ENCODE measurements around the gene NMNAT1. TPM values are rescaled to one million over a fixed set of nuclear protein-coding genes. Genes with fewer than 3 reads are reported as not detected.

NMNAT1 gene
- total RNA-seq, 1 donor from 2014 or later = 5.0 TPM

DNA sequence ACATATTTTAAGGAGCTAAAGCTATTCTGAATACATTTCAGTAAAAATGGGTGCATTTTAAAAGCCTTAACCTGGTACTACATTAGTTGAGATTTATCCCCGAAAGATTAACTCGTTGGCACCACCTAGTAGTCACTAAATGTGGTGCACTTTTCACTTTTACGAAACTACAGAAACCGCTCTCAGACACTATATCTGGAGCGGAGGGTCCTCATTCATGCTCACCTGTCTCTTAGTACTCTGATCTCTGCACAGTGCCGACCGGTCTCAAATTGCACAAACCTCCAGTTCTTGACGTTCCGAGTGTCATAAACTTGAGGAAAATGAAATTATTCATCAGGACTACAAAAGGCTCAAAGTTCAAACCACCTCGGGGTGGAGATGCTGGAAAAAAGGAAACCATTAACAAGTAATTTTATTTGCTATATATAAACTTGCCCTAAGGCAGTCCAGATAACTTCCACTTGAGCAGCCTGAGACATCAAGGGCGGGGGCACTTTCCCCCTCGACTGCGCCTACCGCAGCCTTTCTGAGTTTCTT is 806 bp upstream of the NMNAT1 start:
- H3K4me1 Mint-ChIP-seq (ENCODE audit: low read depth) = peaks cover 12% of the 10 kb centered on the region
- DNase-seq (ENCODE audit: low spot score) = peak; percentile 2
- intact Hi-C loops (cut with micrococcal nuclease) = loop anchor here (1.0 to 2.0 kb wide), 7 partner anchors 67 to 532 kb away; partner anchors contain the start of gene PEX14
- no peaks in the 10 kb centered on the region for H3K9me3 Mint-ChIP-seq
- no peaks in the 10 kb centered on the region for H3K27me3 Mint-ChIP-seq (ENCODE audit: insufficient read depth)
- peak overlapping the region; percentile 100 for H3K4me3 Mint-ChIP-seq
- peaks cover 12% of the 10 kb centered on the region for H3K36me3 Mint-ChIP-seq (ENCODE audit: low read depth)
- peak overlapping the region; percentile 97 for H3K27ac Mint-ChIP-seq

DNA sequence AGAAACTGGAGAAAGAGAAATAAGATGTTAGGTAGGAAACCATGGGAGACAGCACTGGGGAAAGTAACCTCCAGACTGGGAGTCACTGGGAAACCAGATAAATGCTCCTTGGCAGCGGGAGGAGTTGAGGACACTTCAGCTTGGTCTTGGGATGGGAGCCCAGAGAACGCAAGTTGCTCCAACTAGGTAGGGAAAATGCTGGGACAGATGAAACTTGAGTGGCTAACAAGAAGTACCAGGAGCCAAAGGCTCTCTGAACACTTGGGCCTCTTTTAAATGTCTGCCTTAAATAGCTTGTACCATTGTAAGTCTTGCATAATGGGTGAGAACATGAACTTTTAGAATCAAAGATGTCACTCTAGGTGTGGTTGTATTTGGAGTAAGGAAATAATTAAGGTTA is 3.0 kb downstream of the NMNAT1 start:
- H3K27me3 Mint-ChIP-seq (ENCODE audit: insufficient read depth) = no peaks in the 10 kb centered on the region
- intact Hi-C loops (cut with micrococcal nuclease) = no loop called here
- no peak overlapping the region for H3K27ac Mint-ChIP-seq
- no peak overlapping the region for H3K4me3 Mint-ChIP-seq
- no peaks in the 10 kb centered on the region for H3K9me3 Mint-ChIP-seq
- peaks cover 10% of the 10 kb centered on the region for H3K36me3 Mint-ChIP-seq (ENCODE audit: low read depth)
- DNase-seq (ENCODE audit: low spot score) = no peak
- peaks cover 27% of the 10 kb centered on the region for H3K4me1 Mint-ChIP-seq (ENCODE audit: low read depth)

DNA sequence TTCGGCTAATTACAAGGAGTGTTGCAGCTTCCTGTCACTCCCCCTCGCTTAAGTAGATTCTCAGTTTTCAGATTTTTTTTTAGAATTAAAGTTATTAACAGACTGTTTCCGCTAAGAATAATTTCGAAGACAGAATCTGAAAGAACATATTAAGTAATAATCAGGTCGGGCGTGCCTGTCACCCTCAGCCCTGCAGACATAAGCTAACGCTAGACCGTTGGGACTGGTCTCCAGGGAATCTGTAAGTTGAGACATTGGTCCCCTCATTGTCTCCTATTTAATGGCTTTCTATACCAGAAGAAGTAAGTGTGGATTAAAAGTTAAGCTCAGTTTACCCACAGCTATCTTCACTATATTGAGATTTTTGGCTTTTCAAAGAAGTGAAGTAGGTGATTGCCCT is 14.5 kb downstream of the NMNAT1 start:
- H3K4me1 Mint-ChIP-seq (ENCODE audit: low read depth) = no peaks in the 10 kb centered on the region
- no peaks in the 10 kb centered on the region for H3K27me3 Mint-ChIP-seq (ENCODE audit: insufficient read depth)
- no peaks in the 10 kb centered on the region for H3K36me3 Mint-ChIP-seq (ENCODE audit: low read depth)
- no peaks in the 10 kb centered on the region for H3K9me3 Mint-ChIP-seq
- H3K27ac Mint-ChIP-seq = no peak overlapping the region
- intact Hi-C loops (cut with micrococcal nuclease) = no loop called here
- no peak overlapping the region for H3K4me3 Mint-ChIP-seq
- DNase-seq (ENCODE audit: low spot score) = no peak

DNA sequence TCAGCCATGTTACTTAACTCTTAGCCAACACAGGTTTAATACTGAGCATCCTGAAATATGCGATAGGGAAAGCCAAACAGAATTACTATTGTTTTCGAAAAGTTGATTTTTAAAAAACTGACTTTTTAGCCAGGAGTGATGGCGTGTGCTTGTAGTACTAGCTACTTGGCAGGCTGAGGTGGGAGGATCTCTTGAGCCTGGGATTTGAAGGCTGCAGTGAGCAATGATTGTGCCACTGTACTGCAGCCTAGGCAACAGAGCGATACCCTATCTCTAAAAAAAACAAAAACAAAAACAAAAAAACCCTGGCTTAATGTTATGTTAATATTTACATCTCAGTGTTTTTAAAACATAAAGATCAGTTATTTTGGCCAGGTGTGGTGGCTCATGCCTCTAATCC is 16.7 kb downstream of the NMNAT1 start:
- H3K36me3 Mint-ChIP-seq (ENCODE audit: low read depth) = no peaks in the 10 kb centered on the region
- no peak for DNase-seq (ENCODE audit: low spot score)
- H3K27ac Mint-ChIP-seq = no peak overlapping the region
- H3K4me1 Mint-ChIP-seq (ENCODE audit: low read depth) = no peaks in the 10 kb centered on the region
- intact Hi-C loops (cut with micrococcal nuclease) = no loop called here
- no peaks in the 10 kb centered on the region for H3K27me3 Mint-ChIP-seq (ENCODE audit: insufficient read depth)
- no peaks in the 10 kb centered on the region for H3K9me3 Mint-ChIP-seq
- H3K4me3 Mint-ChIP-seq = no peak overlapping the region

DNA sequence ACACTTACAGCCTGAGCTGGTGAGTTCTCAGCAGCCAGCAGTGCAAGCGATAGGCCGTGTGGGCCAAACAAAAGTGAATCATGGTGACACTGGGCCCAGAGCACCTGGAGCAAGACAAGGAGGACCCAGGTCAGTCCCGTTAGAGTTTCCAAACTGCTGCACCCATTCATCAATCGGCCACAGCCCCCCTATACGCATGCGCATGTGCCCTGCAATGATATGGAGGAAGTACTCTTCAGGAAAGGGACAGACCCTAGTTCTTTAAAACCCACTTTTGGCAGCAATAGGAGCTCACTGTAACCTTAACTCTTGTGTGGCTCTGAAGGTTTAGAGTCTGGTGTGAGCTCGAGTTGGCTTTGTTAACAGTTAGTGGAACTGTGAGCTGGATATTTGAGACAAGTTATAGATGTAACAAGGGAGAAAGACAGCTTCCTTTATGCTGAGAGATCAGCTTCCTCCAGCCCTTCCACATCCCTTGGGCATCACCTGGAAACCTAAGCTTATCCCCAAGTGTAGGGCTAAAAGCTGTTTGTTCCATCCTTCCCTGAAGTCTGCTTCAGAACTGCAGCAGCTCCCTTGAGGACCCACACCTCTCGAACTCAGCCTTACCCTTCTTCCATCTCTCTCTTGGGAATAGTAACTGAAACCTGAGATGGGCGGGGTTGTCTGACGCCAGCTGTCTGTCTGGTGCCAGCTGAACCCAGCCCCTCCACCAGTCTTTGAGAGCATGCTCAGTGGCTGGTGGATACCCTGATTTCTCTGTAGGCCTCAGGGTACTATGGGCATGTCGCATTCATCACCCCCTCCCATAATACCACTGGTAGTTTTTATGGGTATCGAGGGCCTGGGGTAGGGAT is 17.7 kb downstream of the NMNAT1 start:
- Mint-ChIP-seq H3K9me3 (no peaks in the 10 kb centered on the region), H3K4me3 (no peak overlapping the region), H3K36me3 (ENCODE audit: low read depth) (no peaks in the 10 kb centered on the region), H3K4me1 (ENCODE audit: low read depth) (no peaks in the 10 kb centered on the region), H3K27me3 (ENCODE audit: insufficient read depth) (no peaks in the 10 kb centered on the region), H3K27ac (no peak overlapping the region)
- no peak for DNase-seq (ENCODE audit: low spot score)
- intact Hi-C loops (cut with micrococcal nuclease) = no loop called here

DNA sequence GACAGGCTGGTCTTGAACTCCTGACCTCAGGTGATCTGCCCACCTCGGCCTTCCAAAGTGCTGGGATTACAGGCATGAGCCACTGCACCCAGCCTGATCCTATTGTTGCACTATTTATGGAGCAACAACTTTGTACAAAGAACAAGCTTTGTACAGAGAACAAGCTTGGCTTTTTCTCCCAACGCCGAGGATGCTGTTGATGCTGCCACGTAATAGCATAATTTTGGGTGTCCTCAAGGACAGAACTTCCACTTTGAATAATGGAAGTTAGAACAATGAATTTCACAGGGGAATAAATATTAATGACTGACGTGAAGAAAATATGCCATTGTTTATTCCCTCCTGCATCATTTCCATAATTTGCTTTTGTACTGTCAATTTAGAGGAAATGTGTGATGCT is 41.0 kb downstream of the NMNAT1 start:
- no peaks in the 10 kb centered on the region for H3K4me1 Mint-ChIP-seq (ENCODE audit: low read depth)
- no peak for DNase-seq (ENCODE audit: low spot score)
- intact Hi-C loops (cut with micrococcal nuclease) = no loop called here
- peaks cover 3% of the 10 kb centered on the region for H3K36me3 Mint-ChIP-seq (ENCODE audit: low read depth)
- H3K27ac Mint-ChIP-seq = no peak overlapping the region
- no peak overlapping the region for H3K4me3 Mint-ChIP-seq
- H3K9me3 Mint-ChIP-seq = no peaks in the 10 kb centered on the region
- H3K27me3 Mint-ChIP-seq (ENCODE audit: insufficient read depth) = no peaks in the 10 kb centered on the region

DNA sequence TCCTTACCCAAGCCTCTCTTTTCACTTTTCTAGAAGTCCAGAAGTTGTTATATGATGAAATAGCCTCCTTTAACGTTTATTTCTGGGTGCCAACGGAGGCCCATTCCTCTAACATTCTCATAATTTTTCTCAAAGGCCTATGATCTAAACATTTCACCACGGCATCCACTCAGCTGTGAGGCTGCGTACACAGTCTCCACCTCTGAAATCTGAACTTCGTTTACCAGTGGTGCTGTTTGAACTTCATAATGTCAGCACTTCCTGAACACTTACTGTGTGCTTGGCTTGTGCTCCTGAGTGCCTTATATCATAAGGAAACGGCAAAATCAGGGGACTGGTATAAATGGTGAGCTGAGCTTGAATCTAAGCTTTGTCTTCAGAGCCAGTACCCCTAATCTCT is 41.7 kb downstream of the NMNAT1 start:
- H3K9me3 Mint-ChIP-seq = no peaks in the 10 kb centered on the region
- H3K4me3 Mint-ChIP-seq = no peak overlapping the region
- H3K27ac Mint-ChIP-seq = no peak overlapping the region
- peaks cover 3% of the 10 kb centered on the region for H3K36me3 Mint-ChIP-seq (ENCODE audit: low read depth)
- intact Hi-C loops (cut with micrococcal nuclease) = no loop called here
- H3K27me3 Mint-ChIP-seq (ENCODE audit: insufficient read depth) = no peaks in the 10 kb centered on the region
- DNase-seq (ENCODE audit: low spot score) = no peak
- H3K4me1 Mint-ChIP-seq (ENCODE audit: low read depth) = no peaks in the 10 kb centered on the region

DNA sequence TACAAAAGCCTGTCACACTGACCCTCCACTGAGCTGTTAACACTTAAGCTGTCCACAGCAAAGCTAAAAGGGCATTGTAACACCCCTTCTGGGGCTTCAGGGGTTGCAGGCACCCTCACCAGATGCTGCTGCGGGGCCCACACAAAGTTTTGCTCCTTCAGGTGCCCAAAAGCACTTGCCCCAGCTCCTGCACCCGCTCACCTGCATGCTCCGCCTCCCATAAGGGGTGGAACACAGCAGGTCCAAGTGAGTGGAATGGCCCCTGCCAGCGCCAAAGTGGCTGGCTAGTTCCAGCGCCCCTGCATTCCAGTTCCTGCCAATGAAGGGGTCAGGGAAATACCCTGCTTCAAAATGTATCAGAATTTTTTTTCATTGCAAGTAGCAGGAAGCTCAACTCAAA is 46.5 kb downstream of the NMNAT1 start:
- H3K9me3 Mint-ChIP-seq = no peaks in the 10 kb centered on the region
- intact Hi-C loops (cut with micrococcal nuclease) = no loop called here
- no peak for DNase-seq (ENCODE audit: low spot score)

DNA sequence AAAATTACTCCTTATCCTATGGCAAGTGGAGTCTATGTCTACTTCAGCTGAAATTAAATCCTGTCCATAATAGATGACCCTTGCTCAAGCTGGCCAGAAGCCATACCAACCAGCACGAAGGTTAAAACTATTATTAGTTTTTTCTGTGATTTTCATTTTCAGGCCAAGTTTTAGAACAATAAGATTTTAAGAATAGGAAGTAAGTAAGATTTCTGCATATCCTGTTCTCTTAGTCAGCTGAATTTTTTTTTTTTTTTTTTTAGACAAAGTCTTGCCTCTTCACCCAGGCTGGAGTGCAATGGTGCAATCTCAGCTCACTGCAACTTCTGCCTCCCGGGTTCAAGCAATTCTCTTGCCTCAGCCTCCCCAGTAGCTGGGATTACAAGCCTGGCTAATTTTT is 47.7 kb downstream of the NMNAT1 start:
- no peak for DNase-seq (ENCODE audit: low spot score)
- Mint-ChIP-seq H3K36me3 (ENCODE audit: low read depth) (no peaks in the 10 kb centered on the region), H3K27me3 (ENCODE audit: insufficient read depth) (peaks cover 3% of the 10 kb centered on the region), H3K27ac (no peak overlapping the region), H3K4me1 (ENCODE audit: low read depth) (no peaks in the 10 kb centered on the region), H3K4me3 (no peak overlapping the region), H3K9me3 (no peaks in the 10 kb centered on the region)
- intact Hi-C loops (cut with micrococcal nuclease) = no loop called here

More for the DNA sequence above, 46.5 kb downstream of the NMNAT1 start:
- peaks cover 2% of the 10 kb centered on the region for H3K27me3 Mint-ChIP-seq (ENCODE audit: insufficient read depth)
- no peaks in the 10 kb centered on the region for H3K4me1 Mint-ChIP-seq (ENCODE audit: low read depth)
- H3K36me3 Mint-ChIP-seq (ENCODE audit: low read depth) = no peaks in the 10 kb centered on the region
- H3K27ac Mint-ChIP-seq = no peak overlapping the region
- H3K4me3 Mint-ChIP-seq = no peak overlapping the region

DNA sequence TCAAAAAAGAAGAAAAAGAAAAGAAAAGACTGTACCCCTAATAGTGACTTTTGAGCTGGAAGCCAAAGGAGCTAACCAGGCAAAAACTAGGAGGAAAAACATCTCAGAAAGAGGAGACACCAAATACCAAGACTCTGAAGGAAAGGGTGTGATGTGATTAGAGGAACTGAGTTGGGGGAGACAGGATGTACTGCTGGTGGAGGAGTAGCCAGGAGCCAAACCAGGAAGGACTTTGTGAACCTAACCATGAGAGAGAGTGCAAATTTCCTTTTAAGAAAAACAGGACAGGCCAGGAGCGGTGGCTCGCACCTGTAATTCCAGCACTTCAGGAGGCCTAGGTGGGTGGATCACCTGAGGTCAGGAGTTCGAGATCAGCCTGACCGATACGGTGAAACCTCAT is 49.6 kb downstream of the NMNAT1 start:
- intact Hi-C loops (cut with micrococcal nuclease) = no loop called here
- H3K36me3 Mint-ChIP-seq (ENCODE audit: low read depth) = no peaks in the 10 kb centered on the region
- no peak overlapping the region for H3K4me3 Mint-ChIP-seq
- peaks cover 4% of the 10 kb centered on the region for H3K4me1 Mint-ChIP-seq (ENCODE audit: low read depth)
- no peak overlapping the region for H3K27ac Mint-ChIP-seq
- peaks cover 13% of the 10 kb centered on the region for H3K27me3 Mint-ChIP-seq (ENCODE audit: insufficient read depth)
- no peak for DNase-seq (ENCODE audit: low spot score)
- no peaks in the 10 kb centered on the region for H3K9me3 Mint-ChIP-seq

DNA sequence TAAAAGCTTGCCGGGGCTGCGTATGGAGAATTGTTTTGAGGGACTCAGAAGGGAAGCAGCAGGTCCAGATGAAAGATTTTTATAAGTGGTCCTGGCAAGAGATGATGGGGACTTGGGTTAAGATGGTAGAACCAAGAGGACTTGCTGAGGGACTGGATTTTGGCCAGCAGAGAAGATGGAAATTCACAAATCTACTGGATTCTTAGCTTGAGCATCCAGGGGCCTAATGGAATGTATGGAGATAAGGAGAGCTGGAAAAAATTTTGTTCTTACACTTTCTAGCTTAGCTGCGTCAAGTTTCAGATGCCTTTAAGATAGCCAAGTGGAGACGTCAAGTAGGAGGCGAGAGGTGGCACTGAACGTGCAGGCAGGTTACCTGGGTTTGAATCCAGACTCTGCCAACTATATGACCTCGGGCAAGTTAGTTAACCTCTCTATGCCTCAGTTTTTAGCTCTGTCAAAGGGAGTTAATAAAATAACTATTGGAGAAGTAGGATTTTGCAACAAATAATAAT is 50.3 kb downstream of the NMNAT1 start:
- H3K27me3 Mint-ChIP-seq (ENCODE audit: insufficient read depth) = peaks cover 19% of the 10 kb centered on the region
- H3K9me3 Mint-ChIP-seq = peaks cover under 1% of the 10 kb centered on the region
- H3K4me1 Mint-ChIP-seq (ENCODE audit: low read depth) = peaks cover 4% of the 10 kb centered on the region
- no peak overlapping the region for H3K27ac Mint-ChIP-seq
- no peak overlapping the region for H3K4me3 Mint-ChIP-seq
- no peak for DNase-seq (ENCODE audit: low spot score)
- intact Hi-C loops (cut with micrococcal nuclease) = no loop called here
- no peaks in the 10 kb centered on the region for H3K36me3 Mint-ChIP-seq (ENCODE audit: low read depth)

DNA sequence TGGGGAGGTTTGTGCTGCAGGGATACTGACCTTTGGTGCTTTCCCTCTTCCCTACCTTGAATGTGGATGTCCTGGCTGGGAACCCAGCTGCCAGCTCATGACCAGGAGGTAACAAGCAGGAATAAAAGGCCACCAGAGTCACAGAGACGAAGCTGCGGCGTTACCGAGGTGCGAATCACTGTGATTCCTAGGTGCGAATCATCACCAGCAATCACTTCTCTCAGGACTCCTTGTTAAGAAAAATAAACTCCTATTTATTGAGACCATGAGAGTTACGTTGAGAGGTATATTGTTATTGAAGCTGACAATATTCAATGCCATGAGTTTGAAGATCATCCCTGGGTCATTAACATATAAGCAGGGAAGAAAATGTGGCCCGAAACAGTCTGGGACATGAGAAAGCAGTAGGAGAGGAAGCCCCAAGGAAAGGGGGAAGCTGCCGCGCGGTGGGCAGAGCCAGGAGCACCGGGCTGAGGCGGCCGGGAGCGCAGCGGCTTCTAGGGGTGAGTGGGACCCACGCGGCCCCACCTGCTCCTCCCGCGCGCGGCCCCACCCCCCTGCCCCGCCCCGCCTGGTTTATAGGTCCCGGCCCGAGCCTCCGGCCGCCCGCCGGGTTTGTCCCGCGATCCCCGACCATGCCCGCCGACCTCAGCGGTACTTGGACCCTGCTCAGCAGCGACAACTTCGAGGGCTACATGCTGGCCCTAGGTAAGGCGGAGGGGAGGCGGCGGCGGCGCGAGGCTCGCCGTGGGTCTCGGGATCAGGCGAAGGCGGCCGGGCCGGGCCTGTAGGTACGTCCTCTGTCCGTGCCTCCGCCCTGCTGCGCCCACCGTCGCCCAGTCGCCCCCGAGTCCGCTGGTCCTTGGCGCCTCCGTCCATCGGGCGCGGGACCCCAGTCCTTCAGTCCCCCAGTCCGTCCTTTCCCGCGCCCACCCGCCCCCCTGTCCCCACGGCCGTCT is 53.6 kb downstream of the NMNAT1 start, which contains the start of gene RBP7:
TSS of gene RBP7 (plus strand) at position 605 of the 959 bp plus-strand sequence. CDS start at position 636, 31 bp downstream.
- no peak for DNase-seq (ENCODE audit: low spot score)
- H3K4me3 Mint-ChIP-seq = peak within 1 kb of the TSS; percentile 73
- H3K36me3 Mint-ChIP-seq (ENCODE audit: low read depth) = no peaks in the 10 kb centered on the region
- H3K9me3 Mint-ChIP-seq = peaks cover 5% of the 10 kb centered on the region
- H3K4me1 Mint-ChIP-seq (ENCODE audit: low read depth) = peaks cover 4% of the 10 kb centered on the region
- H3K27me3 Mint-ChIP-seq (ENCODE audit: insufficient read depth) = peaks cover 32% of the 10 kb centered on the region
- intact Hi-C loops (cut with micrococcal nuclease) = no loop called here
- no peak within 1 kb of the TSS for H3K27ac Mint-ChIP-seq
